H9 (cell line): ENCODE measurements around the gene TMEM163. TPM values are rescaled to one million over a fixed set of nuclear protein-coding genes. Genes with fewer than 3 reads are reported as not detected.

Experiments
- DNase-seq: peaks from one replicate; pipeline ENCODE4 v3.0.0-alpha.2; 2017
- H2AFZ ChIP-seq: one replicate; pipeline ENCODE4 v1.6.1; 2013; ENCODE audit warnings: mild to moderate bottlenecking, low read length, control low read depth, moderate library complexity
- H2AK5ac ChIP-seq: 2 replicates; pipeline ENCODE4 v1.6.1; 2013; ENCODE audit warnings: low read length, control low read depth, mixed read lengths; ENCODE audit not compliant: insufficient read length
- H2BK120ac ChIP-seq: one replicate; pipeline ENCODE4 v1.6.1; 2013; ENCODE audit warnings: low read depth, mild to moderate bottlenecking, low read length, control low read depth, inconsistent platforms; ENCODE audit not compliant: poor library complexity, severe bottlenecking
- H2BK12ac ChIP-seq: 2 replicates; pipeline ENCODE4 v1.6.1; 2013; ENCODE audit warnings: low read length, control low read depth, mixed read lengths, low read depth; ENCODE audit not compliant: insufficient read length
- H2BK15ac ChIP-seq: 2 replicates; pipeline ENCODE4 v1.6.1; 2013; ENCODE audit warnings: low read depth, low read length, control low read depth
- H2BK20ac ChIP-seq: one replicate; pipeline ENCODE4 v1.6.1; 2013; ENCODE audit warnings: low read depth, mild to moderate bottlenecking, low read length, control low read depth, inconsistent platforms; ENCODE audit not compliant: poor library complexity, severe bottlenecking
- H2BK5ac ChIP-seq: 2 replicates; pipeline ENCODE4 v1.6.1; 2013; ENCODE audit warnings: low read length, control low read depth, mixed read lengths; ENCODE audit not compliant: insufficient read length
- H3K14ac ChIP-seq: 2 replicates; pipeline ENCODE4 v1.6.1; 2013; ENCODE audit warnings: low read length, control low read depth; ENCODE audit not compliant: insufficient read depth
- H3K18ac ChIP-seq: 2 replicates; pipeline ENCODE4 v1.6.1; 2013; ENCODE audit warnings: low read depth, mild to moderate bottlenecking, mixed read lengths, low read length, control low read depth; ENCODE audit not compliant: insufficient read length
- H3K23ac ChIP-seq: 2 replicates; pipeline ENCODE4 v1.6.1; 2013; ENCODE audit warnings: low read length, control low read depth, mixed read lengths, low read depth; ENCODE audit not compliant: insufficient read length
- H3K23me2 ChIP-seq: 2 replicates; pipeline ENCODE4 v1.6.1; 2013; ENCODE audit warnings: low read depth, mild to moderate bottlenecking, mixed read lengths, low read length, control low read depth; ENCODE audit not compliant: insufficient read length, poor library complexity, severe bottlenecking
- H3K27ac ChIP-seq: 2 replicates; pipeline ENCODE4 v1.5.1; 2013; ENCODE audit warnings: low read length, control low read depth, mixed read lengths, low read depth; ENCODE audit not compliant: insufficient read length
- H3K27me3 ChIP-seq: 2 replicates; pipeline ENCODE4 v1.6.1; 2013; ENCODE audit warnings: low read length, control low read depth, inconsistent platforms; ENCODE audit not compliant: insufficient read depth
- H3K4ac ChIP-seq: 2 replicates; pipeline ENCODE4 v1.6.1; 2013; ENCODE audit warnings: low read depth, mild to moderate bottlenecking, control low read depth, inconsistent platforms, low read length, moderate library complexity
- H3K4me1 ChIP-seq: 2 replicates; pipeline ENCODE4 v1.6.1; 2013; ENCODE audit warnings: low read length, control low read depth, inconsistent platforms; ENCODE audit not compliant: insufficient read depth
- H3K4me2 ChIP-seq: 2 replicates; pipeline ENCODE4 v1.6.1; 2013; ENCODE audit warnings: low read length, control low read depth, mixed read lengths; ENCODE audit not compliant: insufficient read length, insufficient read depth
- H3K56ac ChIP-seq: 2 replicates; pipeline ENCODE4 v1.6.1; 2013; ENCODE audit warnings: low read depth, mild to moderate bottlenecking, mixed read lengths, low read length, control low read depth; ENCODE audit not compliant: insufficient read length
- H3K79me1 ChIP-seq: 2 replicates; pipeline ENCODE4 v1.6.1; 2013; ENCODE audit warnings: low read depth, mild to moderate bottlenecking, moderate library complexity, low read length, control low read depth, inconsistent platforms; ENCODE audit not compliant: insufficient read depth, poor library complexity, severe bottlenecking
- H3K79me2 ChIP-seq: 2 replicates; pipeline ENCODE4 v1.6.1; 2013; ENCODE audit warnings: low read length, control low read depth, inconsistent platforms; ENCODE audit not compliant: insufficient read depth
- H3K9ac ChIP-seq: 2 replicates; pipeline ENCODE4 v1.6.1; 2013; ENCODE audit warnings: low read length, control low read depth, mixed read lengths; ENCODE audit not compliant: insufficient read length; ENCODE audit errors: extremely low read depth
- H3K9me3 ChIP-seq: one replicate; pipeline ENCODE4 v1.6.1; 2013; ENCODE audit warnings: low read depth, low read length, inconsistent platforms; ENCODE audit not compliant: control insufficient read depth
- H3T11ph ChIP-seq: one replicate; pipeline ENCODE4 v1.6.1; 2013; ENCODE audit warnings: mild to moderate bottlenecking, low read length, control low read depth, inconsistent platforms
- H4K20me1 ChIP-seq: one replicate; pipeline ENCODE4 v1.6.1; 2013; ENCODE audit not compliant: control insufficient read depth, insufficient read length, insufficient read depth
- H4K5ac ChIP-seq: 2 replicates; pipeline ENCODE4 v1.6.1; 2013; ENCODE audit warnings: low read depth, mild to moderate bottlenecking, mixed read lengths, low read length, control low read depth; ENCODE audit not compliant: insufficient read length
- H4K8ac ChIP-seq: replicated peaks from 2 replicates; pipeline ENCODE4 v1.6.1; 2013; ENCODE audit warnings: low read length, control low read depth, mixed read lengths, low read depth; ENCODE audit not compliant: insufficient read length
- H4K91ac ChIP-seq: 2 replicates; pipeline ENCODE4 v1.6.1; 2013; ENCODE audit warnings: low read depth, mild to moderate bottlenecking, moderate library complexity, mixed read lengths, low read length, control low read depth; ENCODE audit not compliant: insufficient read length
- H3K27ac Mint-ChIP-seq, 3 experiments: 2 replicates in 2 of 3; 3 replicates in 1 of 3; pipeline ENCODE4 v1.8.0; 2020 to 2021; ENCODE audit warnings: mixed read lengths in 3 of 3, mild to moderate bottlenecking in 1 of 3, moderate library complexity in 1 of 3
- H3K27me3 Mint-ChIP-seq: 2 replicates; pipeline ENCODE4 v1.8.0; 2021; ENCODE audit warnings: low read depth, mild to moderate bottlenecking, moderate library complexity, mixed read lengths
- H3K36me3 Mint-ChIP-seq, 3 experiments: 2 replicates in 2 of 3; 3 replicates in 1 of 3; pipeline ENCODE4 v1.8.0; 2020 to 2021; ENCODE audit warnings: low read depth in 3 of 3, mixed read lengths in 3 of 3; ENCODE audit not compliant: insufficient read depth in 1 of 3
- H3K4me1 Mint-ChIP-seq, 2 experiments: 2 replicates each; pipeline ENCODE4 v1.8.0; 2020; ENCODE audit warnings: mixed read lengths in 2 of 2
- H3K4me3 Mint-ChIP-seq, 2 experiments: 2 replicates in 1 of 2; 3 replicates in 1 of 2; pipeline ENCODE4 v1.8.0; 2020 to 2021; ENCODE audit warnings: mild to moderate bottlenecking in 2 of 2, mixed read lengths in 2 of 2, moderate library complexity in 1 of 2
- H3K9me3 Mint-ChIP-seq, 2 experiments: 2 replicates in 1 of 2; 3 replicates in 1 of 2; pipeline ENCODE4 v1.8.0; 2020; ENCODE audit warnings: mild to moderate bottlenecking in 2 of 2, mixed read lengths in 2 of 2, moderate library complexity in 1 of 2
- WGBS: extraction: QIAGEN DNeasy Blood & Tissue Kit; methylation state at CpG from one replicate; pipeline ENCODE4 v1.1.7; 2013; ENCODE audit warnings: missing lambda C conversion rate, low lambda C conversion rate, mixed read lengths; ENCODE audit not compliant: insufficient read length; ENCODE audit errors: extremely low coverage; 5-methylcytosine and 5-hydroxymethylcytosine counted together
- total RNA-seq: library from RNA; stranded (reverse); gene quantifications from 2 replicates; pipeline ENCODE4 v1.2.1, GENCODE V29; 2021
- TF ChIP-seq, protein P1 (sequence below): fragments of 200-600 bp; sonication (generic); conservative IDR thresholded peaks from 3 replicates; pipeline ENCODE4 v1.8.0; 2021; ENCODE audit warnings: antibody characterized with exemption, mild to moderate bottlenecking

The TMEM163 gene
- total RNA-seq, 1 experiment from 2014 or later: 0.39 TPM

DNA sequence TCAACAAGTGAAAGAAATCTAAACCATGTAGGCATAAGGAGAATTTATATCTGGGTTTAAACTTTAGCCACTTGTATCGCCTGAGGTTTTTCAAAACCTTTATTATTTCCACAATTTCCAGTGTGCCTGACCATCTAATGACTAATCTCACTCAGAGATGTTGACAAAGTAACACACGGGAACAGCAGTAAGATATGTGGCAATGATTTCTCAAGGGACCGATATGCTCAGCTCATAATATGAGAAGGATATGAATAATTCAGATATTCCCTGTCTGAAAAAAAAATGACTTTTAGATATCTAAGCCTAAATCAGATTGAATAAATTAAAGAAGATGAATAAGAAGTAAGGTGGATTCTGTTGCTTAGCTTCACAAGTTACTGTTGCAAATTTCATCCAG is 43.5 kb downstream of the TMEM163 start:
- Histone ChIP-seq H3K14ac (no peak overlapping the region), H3K27ac (no peak overlapping the region), H3K9me3 (no peaks in the 10 kb centered on the region), H2AFZ (no peak overlapping the region), H2BK15ac (no peak overlapping the region), H3K4me2 (no peak overlapping the region), H3K9ac (no peak overlapping the region), H3K23ac (no peak overlapping the region), H4K20me1 (no peaks in the 10 kb centered on the region), H2BK12ac (no peak overlapping the region), H4K91ac (no peak overlapping the region), H3K79me1 (no peaks in the 10 kb centered on the region), H2BK20ac (no peak overlapping the region), H3K4ac (no peak overlapping the region), H3K18ac (no peak overlapping the region), H3T11ph (no peak overlapping the region), H3K79me2 (no peaks in the 10 kb centered on the region), H2BK120ac (no peak overlapping the region), H3K4me1 (peaks cover 3% of the 10 kb centered on the region; the same call in 1 of the 2 replicates), H4K8ac (no peak overlapping the region), H4K5ac (no peak overlapping the region), H3K56ac (no peak overlapping the region), H2BK5ac (no peak overlapping the region), H2AK5ac (no peak overlapping the region), H3K27me3 (no peaks in the 10 kb centered on the region), H3K23me2 (no peaks in the 10 kb centered on the region)
- Mint-ChIP-seq H3K27me3 (no peaks in the 10 kb centered on the region; the same call in none of the 2 replicates), H3K9me3 (peaks cover 0 to 2% of the 10 kb centered on the region in 2 experiments; a peak in 2 of 5 replicates), H3K27ac (no peak overlapping the region; a peak in 1 of 7 replicates), H3K36me3 (no peaks in the 10 kb centered on the region; a peak in 1 of 7 replicates), H3K4me3 (no peak overlapping the region), H3K4me1 (peaks cover 20 to 24% of the 10 kb centered on the region in 2 experiments)
- DNase-seq: no peak
- WGBS: no CpG with 5 or more reads among the region's 3 CpGs
- TF ChIP-seq, protein P1, sequence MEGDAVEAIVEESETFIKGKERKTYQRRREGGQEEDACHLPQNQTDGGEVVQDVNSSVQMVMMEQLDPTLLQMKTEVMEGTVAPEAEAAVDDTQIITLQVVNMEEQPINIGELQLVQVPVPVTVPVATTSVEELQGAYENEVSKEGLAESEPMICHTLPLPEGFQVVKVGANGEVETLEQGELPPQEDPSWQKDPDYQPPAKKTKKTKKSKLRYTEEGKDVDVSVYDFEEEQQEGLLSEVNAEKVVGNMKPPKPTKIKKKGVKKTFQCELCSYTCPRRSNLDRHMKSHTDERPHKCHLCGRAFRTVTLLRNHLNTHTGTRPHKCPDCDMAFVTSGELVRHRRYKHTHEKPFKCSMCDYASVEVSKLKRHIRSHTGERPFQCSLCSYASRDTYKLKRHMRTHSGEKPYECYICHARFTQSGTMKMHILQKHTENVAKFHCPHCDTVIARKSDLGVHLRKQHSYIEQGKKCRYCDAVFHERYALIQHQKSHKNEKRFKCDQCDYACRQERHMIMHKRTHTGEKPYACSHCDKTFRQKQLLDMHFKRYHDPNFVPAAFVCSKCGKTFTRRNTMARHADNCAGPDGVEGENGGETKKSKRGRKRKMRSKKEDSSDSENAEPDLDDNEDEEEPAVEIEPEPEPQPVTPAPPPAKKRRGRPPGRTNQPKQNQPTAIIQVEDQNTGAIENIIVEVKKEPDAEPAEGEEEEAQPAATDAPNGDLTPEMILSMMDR: no peak
